ENCODE results near the gene SYT6.

The SYT6 gene

GRCh38 chr1:114154146-114154962 lies 685 bp upstream of the SYT6 start:
- no peak overlapping the region for H3K27ac ChIP-seq (ENCODE audit: low read depth, low read length)
- 6% methylated on average over 41 of the region's 41 CpGs for WGBS
- peaks cover 29% of the 10 kb centered on the region for H3K27me3 ChIP-seq (ENCODE audit: insufficient read depth, low read length)
- no peaks in the 10 kb centered on the region for H3K9me3 ChIP-seq (ENCODE audit: insufficient read depth, low read depth, low read length)
- H3K9ac ChIP-seq (ENCODE audit: low read depth, low read length), result no peak overlapping the region
- peak overlapping the region; percentile 85 for H3K4me3 ChIP-seq (ENCODE audit: low read length)
- peaks cover 37% of the 10 kb centered on the region for H3K4me1 ChIP-seq (ENCODE audit: insufficient read depth, low read length)
- peaks cover 11% of the 10 kb centered on the region for H3K36me3 ChIP-seq (ENCODE audit: insufficient read depth, low read length)

- peak overlapping the region; percentile 85 for H3K4me3 ChIP-seq (ENCODE audit: low read length)
- WGBS, result under 1% methylated on average over 78 of the region's 89 CpGs
- H3K36me3 ChIP-seq (ENCODE audit: insufficient read depth, low read length), result peaks cover 28% of the 10 kb centered on the region
- peaks cover 50% of the 10 kb centered on the region for H3K4me1 ChIP-seq (ENCODE audit: insufficient read depth, low read length)
- no peaks in the 10 kb centered on the region for H3K9me3 ChIP-seq (ENCODE audit: insufficient read depth, low read depth, low read length)
- peaks cover 29% of the 10 kb centered on the region for H3K27me3 ChIP-seq (ENCODE audit: insufficient read depth, low read length)
- H3K27ac ChIP-seq (ENCODE audit: low read depth, low read length), result peak overlapping the region; percentile 31
- H3K9ac ChIP-seq (ENCODE audit: low read depth, low read length), result peak overlapping the region; percentile 92
Observed at GRCh38 chr1:114152508-114153260, 985 bp downstream of the SYT6 start.

- Histone ChIP-seq H3K9me3 (ENCODE audit: insufficient read depth, low read depth, low read length) (no peaks in the 10 kb centered on the region), H3K4me3 (ENCODE audit: low read length) (peak overlapping the region; percentile 85), H3K4me1 (ENCODE audit: insufficient read depth, low read length) (peaks cover 51% of the 10 kb centered on the region), H3K27ac (ENCODE audit: low read depth, low read length) (peak overlapping the region; percentile 31; the same call in 1 of the 2 replicates), H3K36me3 (ENCODE audit: insufficient read depth, low read length) (peaks cover 34% of the 10 kb centered on the region), H3K27me3 (ENCODE audit: insufficient read depth, low read length) (peaks cover 29% of the 10 kb centered on the region), H3K9ac (ENCODE audit: low read depth, low read length) (peak overlapping the region; percentile 92)
- WGBS, result under 1% methylated on average over 16 of the region's 20 CpGs
Observed at GRCh38 chr1:114152089-114152507, 1.6 kb downstream of the SYT6 start.

GRCh38 chr1:114150016-114150415 lies 3.7 kb downstream of the SYT6 start:
- peak overlapping the region; percentile 85 for H3K4me3 ChIP-seq (ENCODE audit: low read length)
- peaks cover 23% of the 10 kb centered on the region for H3K27me3 ChIP-seq (ENCODE audit: insufficient read depth, low read length)
- H3K36me3 ChIP-seq (ENCODE audit: insufficient read depth, low read length), result peaks cover 46% of the 10 kb centered on the region
- peaks cover 59% of the 10 kb centered on the region for H3K4me1 ChIP-seq (ENCODE audit: insufficient read depth, low read length)
- WGBS, result 90% methylated on average over 2 of the region's 2 CpGs
- H3K27ac ChIP-seq (ENCODE audit: low read depth, low read length), result no peak overlapping the region
- no peak overlapping the region for H3K9ac ChIP-seq (ENCODE audit: low read depth, low read length)
- H3K9me3 ChIP-seq (ENCODE audit: insufficient read depth, low read depth, low read length), result no peaks in the 10 kb centered on the region

- Histone ChIP-seq H3K9me3 (ENCODE audit: insufficient read depth, low read depth, low read length) (no peaks in the 10 kb centered on the region), H3K27me3 (ENCODE audit: insufficient read depth, low read length) (peaks cover 15% of the 10 kb centered on the region), H3K27ac (ENCODE audit: low read depth, low read length) (no peak overlapping the region), H3K4me1 (ENCODE audit: insufficient read depth, low read length) (peaks cover 59% of the 10 kb centered on the region), H3K4me3 (ENCODE audit: low read length) (no peak overlapping the region), H3K9ac (ENCODE audit: low read depth, low read length) (no peak overlapping the region), H3K36me3 (ENCODE audit: insufficient read depth, low read length) (peaks cover 46% of the 10 kb centered on the region)
- 90% methylated on average over 5 of the region's 6 CpGs for WGBS
Observed at GRCh38 chr1:114149211-114149610, 4.5 kb downstream of the SYT6 start.

GRCh38 chr1:114145504-114146151 lies 8.0 kb downstream of the SYT6 start:
- Histone ChIP-seq H3K9ac (ENCODE audit: low read depth, low read length) (no peak overlapping the region), H3K4me1 (ENCODE audit: insufficient read depth, low read length) (peaks cover 53% of the 10 kb centered on the region), H3K36me3 (ENCODE audit: insufficient read depth, low read length) (peaks cover 71% of the 10 kb centered on the region), H3K27ac (ENCODE audit: low read depth, low read length) (peak overlapping the region; percentile 53; the same call in 1 of the 2 replicates), H3K4me3 (ENCODE audit: low read length) (no peak overlapping the region), H3K9me3 (ENCODE audit: insufficient read depth, low read depth, low read length) (no peaks in the 10 kb centered on the region), H3K27me3 (ENCODE audit: insufficient read depth, low read length) (0 out of 2 replicates have a peak, but pooled peaks cover 2% of the 10 kb centered on the region)
- WGBS, result 57% methylated on average over 2 of the region's 2 CpGs

- H3K36me3 ChIP-seq (ENCODE audit: insufficient read depth, low read length), result peaks cover 69% of the 10 kb centered on the region
- H3K4me3 ChIP-seq (ENCODE audit: low read length), result no peak overlapping the region
Observed at GRCh38 chr1:114144016-114144415, 9.7 kb downstream of the SYT6 start.

GRCh38 chr1:114139540-114139939 lies 14.1 kb downstream of the SYT6 start:
- Histone ChIP-seq H3K27ac (ENCODE audit: low read depth, low read length) (no peak overlapping the region), H3K4me3 (ENCODE audit: low read length) (no peak overlapping the region), H3K9me3 (ENCODE audit: insufficient read depth, low read depth, low read length) (no peaks in the 10 kb centered on the region), H3K4me1 (ENCODE audit: insufficient read depth, low read length) (no peaks in the 10 kb centered on the region; the same call in 1 of the 2 replicates), H3K9ac (ENCODE audit: low read depth, low read length) (no peak overlapping the region), H3K27me3 (ENCODE audit: insufficient read depth, low read length) (no peaks in the 10 kb centered on the region), H3K36me3 (ENCODE audit: insufficient read depth, low read length) (peaks cover 81% of the 10 kb centered on the region)
- 94% methylated on average over 10 of the region's 10 CpGs for WGBS

More at GRCh38 chr1:114144016-114144415, 9.7 kb downstream of the SYT6 start:
- H3K27me3 ChIP-seq (ENCODE audit: insufficient read depth, low read length), result no peaks in the 10 kb centered on the region
- H3K9ac ChIP-seq (ENCODE audit: low read depth, low read length), result no peak overlapping the region
- no peaks in the 10 kb centered on the region for H3K9me3 ChIP-seq (ENCODE audit: insufficient read depth, low read depth, low read length)
- H3K4me1 ChIP-seq (ENCODE audit: insufficient read depth, low read length), result peaks cover 38% of the 10 kb centered on the region
- no peak overlapping the region for H3K27ac ChIP-seq (ENCODE audit: low read depth, low read length)
- WGBS, result 93% methylated on average over 2 of the region's 2 CpGs

GRCh38 chr1:114137497-114137896 lies 16.2 kb downstream of the SYT6 start:
- H3K27me3 ChIP-seq (ENCODE audit: insufficient read depth, low read length), result no peaks in the 10 kb centered on the region
- no peak overlapping the region for H3K9ac ChIP-seq (ENCODE audit: low read depth, low read length)
- no peaks in the 10 kb centered on the region for H3K9me3 ChIP-seq (ENCODE audit: insufficient read depth, low read depth, low read length)
- H3K27ac ChIP-seq (ENCODE audit: low read depth, low read length), result no peak overlapping the region
- peaks cover 6% of the 10 kb centered on the region; the same call in 1 of the 2 replicates for H3K4me1 ChIP-seq (ENCODE audit: insufficient read depth, low read length)
- H3K4me3 ChIP-seq (ENCODE audit: low read length), result no peak overlapping the region
- H3K36me3 ChIP-seq (ENCODE audit: insufficient read depth, low read length), result peaks cover 93% of the 10 kb centered on the region
- WGBS, result 96% methylated on average over 15 of the region's 15 CpGs

GRCh38 chr1:114135786-114136185 lies 17.9 kb downstream of the SYT6 start:
- H3K36me3 ChIP-seq (ENCODE audit: insufficient read depth, low read length), result peaks cover 96% of the 10 kb centered on the region
- peaks cover 9% of the 10 kb centered on the region for H3K4me1 ChIP-seq (ENCODE audit: insufficient read depth, low read length)
- H3K27me3 ChIP-seq (ENCODE audit: insufficient read depth, low read length), result no peaks in the 10 kb centered on the region
- no peak overlapping the region for H3K27ac ChIP-seq (ENCODE audit: low read depth, low read length)
- WGBS, result 97% methylated on average over 7 of the region's 7 CpGs
- H3K9ac ChIP-seq (ENCODE audit: low read depth, low read length), result no peak overlapping the region
- H3K9me3 ChIP-seq (ENCODE audit: insufficient read depth, low read depth, low read length), result no peaks in the 10 kb centered on the region
- H3K4me3 ChIP-seq (ENCODE audit: low read length), result no peak overlapping the region

- Histone ChIP-seq H3K9ac (ENCODE audit: low read depth, low read length) (no peak overlapping the region), H3K4me1 (ENCODE audit: insufficient read depth, low read length) (peaks cover 9% of the 10 kb centered on the region), H3K27me3 (ENCODE audit: insufficient read depth, low read length) (no peaks in the 10 kb centered on the region), H3K9me3 (ENCODE audit: insufficient read depth, low read depth, low read length) (no peaks in the 10 kb centered on the region), H3K36me3 (ENCODE audit: insufficient read depth, low read length) (peaks cover 98% of the 10 kb centered on the region), H3K4me3 (ENCODE audit: low read length) (no peak overlapping the region), H3K27ac (ENCODE audit: low read depth, low read length) (no peak overlapping the region)
- 96% methylated on average over 4 of the region's 4 CpGs for WGBS
Observed at GRCh38 chr1:114134518-114134917, 19.2 kb downstream of the SYT6 start.

Measured in HUES64 (cell line).